Aorta (tissue), 5 donors: ENCODE results near the gene TIMM22. TPM values are rescaled to one million over a fixed set of nuclear protein-coding genes. Genes with fewer than 3 reads are reported as not detected.
"Not testable (repeated sequence)": the region's sequence is repeated elsewhere in the genome, so short reads cannot be mapped to it uniquely, and the experiment has no call there.

Experiments
- ATAC-seq: fragments of 200-7000 bp; cut with Tn5 transposase; one replicate; pipeline ENCODE4 v1.9.1; 2022; ENCODE audit warnings: moderate library complexity; ENCODE audit not compliant: low FRiP score
- DNase-seq, 2 donors: peaks; one replicate each; pipeline ENCODE4 v3.0.0-alpha.2; 2020
- H3K27ac ChIP-seq, 2 donors: one replicate each; pipeline ENCODE4 v1.5.1; 2013; ENCODE audit warnings: low read length in 2 of 2, mild to moderate bottlenecking in 2 of 2, moderate library complexity in 2 of 2, control low read depth in 1 of 2, inconsistent platforms in 1 of 2, low read depth in 1 of 2
- H3K27me3 ChIP-seq, 2 donors: one replicate each; pipeline ENCODE4 v1.6.1; 2013; ENCODE audit warnings: control low read depth in 1 of 2, low read length in 1 of 2, mild to moderate bottlenecking in 1 of 2, moderate library complexity in 1 of 2; ENCODE audit not compliant: insufficient read depth in 2 of 2, control insufficient read depth in 1 of 2
- H3K36me3 ChIP-seq, 2 donors: one replicate each; pipeline ENCODE4 v1.6.1; 2013; ENCODE audit warnings: control low read depth in 1 of 2, low read length in 1 of 2, mild to moderate bottlenecking in 1 of 2; ENCODE audit not compliant: insufficient read depth in 2 of 2, control insufficient read depth in 1 of 2
- H3K4me1 ChIP-seq, 2 donors: one replicate each; pipeline ENCODE4 v1.6.1; 2013; ENCODE audit warnings: low read length in 2 of 2, control low read depth in 1 of 2, mild to moderate bottlenecking in 1 of 2, moderate library complexity in 1 of 2; ENCODE audit not compliant: insufficient read depth in 2 of 2, control insufficient read depth in 1 of 2
- H3K4me3 ChIP-seq, 2 donors: one replicate each; pipeline ENCODE4 v1.5.1; 2013; ENCODE audit warnings: low read length in 2 of 2, control low read depth in 1 of 2, mild to moderate bottlenecking in 1 of 2
- H3K9me3 ChIP-seq: one replicate; pipeline ENCODE4 v1.6.1; 2013; ENCODE audit warnings: mild to moderate bottlenecking, low read length; ENCODE audit not compliant: control insufficient read depth
- WGBS, 2 donors: extraction: QIAGEN DNeasy Blood & Tissue Kit; methylation state at CpG; one replicate each; pipeline ENCODE4 v1.1.7; 2013; 5-methylcytosine and 5-hydroxymethylcytosine counted together
- intact Hi-C, 2 donors: fragments of 100-400 bp; cut with DNase I; formaldehyde crosslinking; loops; one replicate each; pipeline versions ENCODE4 v1.14.2 to v1.15.0; 2022
- polyA plus RNA-seq, 2 donors: library from polyadenylated mRNA; stranded (reverse); fragments of 200-250 nt; gene quantifications; one replicate each; pipeline ENCODE4 v1.2.3, GENCODE V29; 2013
- total RNA-seq, 2 donors: library from RNA; stranded (reverse); fragmentation: NEBNext Ultra II Directional; extraction: Animal tissue kit (Norgen Biotek cat#: 25700); gene quantifications; one replicate each; pipeline ENCODE4 v1.2.1, GENCODE V29; 2021
- donor health status: healthy with polysubstance abuse.
- donor health status: Bipolar disorder and iron deficiency.
- donor health status: DM: no; HTN: no; CAD: no.
- donor health status: DM: no; HTN: no; CAD: no.
- donor health status: DM: yes; HTN: yes; CAD: no.

TIMM22 gene
- total and polyA plus RNA-seq, 4 donors: 7.7 to 9.1 (median 8.8) TPM

DNA sequence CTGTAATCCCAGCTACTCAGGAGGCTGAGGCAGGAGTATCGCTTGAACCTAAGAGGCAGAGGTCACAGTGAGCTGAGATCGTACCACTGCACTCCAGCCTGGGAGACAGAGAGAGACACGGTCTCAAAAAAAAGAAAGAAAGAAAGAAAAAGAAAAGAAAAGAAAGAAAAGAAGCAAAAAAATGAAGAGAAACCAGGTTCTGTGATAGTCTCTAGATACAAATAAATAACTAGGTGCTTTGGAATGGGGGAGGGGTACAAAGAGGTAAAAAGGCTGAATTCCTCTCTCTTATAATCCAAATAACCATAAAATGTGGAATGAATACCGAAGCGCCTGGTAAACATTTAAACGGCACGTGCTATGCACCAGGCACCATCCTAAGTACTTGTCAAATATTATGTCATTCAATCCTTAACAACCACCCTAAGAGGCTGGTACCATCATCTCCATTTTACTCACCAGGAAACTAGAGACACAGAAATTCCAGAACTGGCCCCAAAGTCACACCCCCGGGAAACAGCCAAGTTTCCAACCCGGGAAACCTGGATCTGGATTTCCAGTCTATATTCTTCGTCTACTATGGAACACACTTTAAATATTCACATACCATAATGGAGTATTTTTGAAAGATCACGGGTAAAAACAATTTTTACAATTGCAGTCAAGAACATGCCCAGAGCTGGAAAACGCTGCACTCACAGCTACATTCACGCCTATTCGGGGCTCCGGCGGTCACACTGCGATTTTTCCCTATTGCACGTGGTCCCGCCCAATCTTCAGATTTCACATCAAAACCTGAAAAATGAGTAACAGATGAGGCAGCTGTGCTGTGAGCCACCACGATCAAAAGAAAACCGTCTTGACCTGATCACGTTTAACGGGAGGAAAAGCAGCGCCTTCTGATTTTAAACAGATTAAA is 27.9 kb upstream of the TIMM22 start:
- intact Hi-C loops: no loop called here
- H3K9me3 ChIP-seq: no peaks in the 10 kb centered on the region
- WGBS, 2 donors: 75 to 85% methylated on average over 24 of the region's 24 CpGs

GRCh38 chr17:969811-970355 is 27.0 kb upstream of the TIMM22 start:
- no peak for DNase-seq
- no peaks in the 10 kb centered on the region for H3K27me3 ChIP-seq
- H3K9me3 ChIP-seq: no peaks in the 10 kb centered on the region
- H3K36me3 ChIP-seq: no peaks in the 10 kb centered on the region
- H3K4me3 ChIP-seq: no peak overlapping the region
- 7 to 14% methylated on average over 18 of the region's 18 CpGs for WGBS, 2 donors
- H3K4me1 ChIP-seq: no peaks in the 10 kb centered on the region
- intact Hi-C loops: loop anchor here (10.0 kb wide), 2 partner anchors 85 to 95 kb away; no protein-coding TSS in a partner anchor
- no peak overlapping the region for H3K27ac ChIP-seq
- peak; percentile 26 for ATAC-seq

More for the DNA sequence above, 27.9 kb upstream of the TIMM22 start:
- H3K4me1 ChIP-seq: no peaks in the 10 kb centered on the region
- H3K4me3 ChIP-seq: no peak overlapping the region
- DNase-seq (no peak), ATAC-seq (no peak)
- H3K36me3 ChIP-seq: no peaks in the 10 kb centered on the region
- H3K27me3 ChIP-seq: no peaks in the 10 kb centered on the region
- no peak overlapping the region for H3K27ac ChIP-seq

DNA sequence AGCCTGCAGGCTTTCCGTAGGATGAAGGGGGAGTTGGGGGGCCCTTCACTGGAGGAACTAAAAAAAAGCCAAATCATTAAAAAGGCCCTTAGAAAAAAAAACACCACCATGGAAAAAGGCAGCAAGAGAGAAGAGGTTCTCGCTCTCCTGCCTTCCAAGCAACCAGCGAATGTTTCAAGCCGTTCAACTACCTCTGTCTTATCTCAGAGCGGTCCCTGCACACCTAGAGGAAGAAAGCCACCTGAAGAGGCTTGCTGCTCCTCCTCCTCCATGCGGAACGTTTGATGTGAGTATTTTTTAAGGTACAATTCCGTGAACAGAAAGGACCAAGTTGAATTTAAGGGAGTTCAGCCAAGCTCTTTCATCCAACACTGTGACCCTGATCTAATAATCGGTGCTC is 26.6 kb upstream of the TIMM22 start:
- WGBS, 2 donors: 52 to 66% methylated on average over 9 of the region's 9 CpGs
- no peaks in the 10 kb centered on the region for H3K9me3 ChIP-seq
- no peak overlapping the region for H3K4me3 ChIP-seq
- DNase-seq: no peak
- ATAC-seq: no peak
- H3K36me3 ChIP-seq: no peaks in the 10 kb centered on the region
- no peak overlapping the region for H3K27ac ChIP-seq
- no peaks in the 10 kb centered on the region for H3K27me3 ChIP-seq
- H3K4me1 ChIP-seq: no peaks in the 10 kb centered on the region
- intact Hi-C loops: loop anchor here (10.0 kb wide), 2 partner anchors 86 to 96 kb away; no protein-coding TSS in a partner anchor

DNA sequence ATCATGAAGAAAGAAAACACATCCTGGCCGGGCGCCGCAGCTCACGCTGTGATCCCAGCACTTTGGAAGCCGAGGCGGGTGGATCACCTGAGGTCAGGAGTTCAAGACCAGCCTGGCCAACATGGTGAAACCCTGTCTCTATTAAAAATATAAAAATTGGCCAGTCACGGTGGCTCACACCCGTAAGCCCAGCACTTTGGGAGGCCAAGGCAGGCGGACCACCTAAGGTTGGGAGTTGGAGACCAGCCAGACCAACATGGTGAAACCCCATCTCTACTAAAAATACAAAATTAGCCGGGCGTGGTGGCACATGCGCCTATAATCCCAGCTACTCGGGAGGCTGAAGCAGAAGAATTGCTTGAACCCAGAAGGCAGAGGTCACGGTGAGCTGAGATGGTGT is 25.1 kb upstream of the TIMM22 start:
- WGBS, 2 donors: 93 to 94% methylated on average over 14 of the region's 14 CpGs
- not testable (repeated sequence) for ATAC-seq, H3K4me3 ChIP-seq, H3K27me3 ChIP-seq, H3K9me3 ChIP-seq, H3K36me3 ChIP-seq, H3K4me1 ChIP-seq, H3K27ac ChIP-seq
- DNase-seq: peak in 1 of 2 donors; percentile 43
- intact Hi-C loops: loop anchor here (10.0 kb wide), 2 partner anchors 87 to 97 kb away; no protein-coding TSS in a partner anchor

GRCh38 chr17:973053-973452 is 23.9 kb upstream of the TIMM22 start:
- 87% methylated on average over 12 of the region's 12 CpGs for WGBS, 2 donors
- H3K27ac ChIP-seq: no peak overlapping the region
- no peaks in the 10 kb centered on the region for H3K9me3 ChIP-seq
- DNase-seq: no peak
- H3K4me1 ChIP-seq: no peaks in the 10 kb centered on the region
- intact Hi-C loops: loop anchor here (10.0 kb wide), 2 partner anchors 88 to 98 kb away; no protein-coding TSS in a partner anchor
- no peak for ATAC-seq
- H3K36me3 ChIP-seq: no peaks in the 10 kb centered on the region
- H3K27me3 ChIP-seq: no peaks in the 10 kb centered on the region
- H3K4me3 ChIP-seq: no peak overlapping the region

GRCh38 chr17:974778-975177 is 22.2 kb upstream of the TIMM22 start:
- intact Hi-C loops: loop anchor here (10.0 kb wide), 2 partner anchors 90 to 100 kb away; no protein-coding TSS in a partner anchor
- DNase-seq, H3K27ac ChIP-seq, H3K27me3 ChIP-seq, H3K4me1 ChIP-seq, H3K4me3 ChIP-seq, H3K9me3 ChIP-seq, H3K36me3 ChIP-seq, ATAC-seq: not testable (repeated sequence)
- WGBS, 2 donors: 51 to 55% methylated on average over 2 of the region's 2 CpGs

- Histone ChIP-seq H3K4me1 (no peaks in the 10 kb centered on the region), H3K36me3 (no peaks in the 10 kb centered on the region), H3K9me3 (no peaks in the 10 kb centered on the region), H3K4me3 (no peak overlapping the region), H3K27me3 (no peaks in the 10 kb centered on the region), H3K27ac (no peak overlapping the region)
- 13 to 19% methylated on average over 5 of the region's 5 CpGs for WGBS, 2 donors
- no peak for ATAC-seq
- peak in 1 of 2 donors; percentile 52 for DNase-seq
- intact Hi-C loops: loop anchor here (10.0 kb wide), 2 partner anchors 91 to 101 kb away; no protein-coding TSS in a partner anchor
These were observed 21.5 kb upstream of the TIMM22 start for GRCh38 chr17:975371-975915.

DNA sequence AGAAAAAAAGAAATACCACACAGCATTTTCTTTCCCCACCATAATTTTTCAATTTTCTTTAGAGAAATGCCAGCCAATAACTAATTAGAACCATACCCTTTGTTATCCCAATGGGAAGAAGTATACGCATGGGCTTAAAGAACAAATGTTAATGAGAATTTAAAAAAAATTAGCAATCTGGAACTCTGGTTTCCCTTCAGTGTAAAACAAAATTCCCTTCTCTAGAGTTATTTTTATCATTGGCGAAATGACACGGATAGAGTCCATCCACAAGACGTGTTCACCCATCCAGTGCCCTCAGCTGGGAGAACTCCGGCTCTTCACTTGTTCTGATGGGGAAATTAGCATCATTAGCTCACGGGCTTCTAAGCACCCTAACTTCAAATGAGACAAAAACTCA is 20.6 kb upstream of the TIMM22 start:
- no peak overlapping the region for H3K27ac ChIP-seq
- no peaks in the 10 kb centered on the region for H3K9me3 ChIP-seq
- DNase-seq (no peak), ATAC-seq (no peak)
- H3K4me1 ChIP-seq: no peaks in the 10 kb centered on the region
- no peaks in the 10 kb centered on the region for H3K36me3 ChIP-seq
- 38 to 55% methylated on average over 6 of the region's 6 CpGs for WGBS, 2 donors
- intact Hi-C loops: loop anchor here (10.0 kb wide), 2 partner anchors 92 to 102 kb away; no protein-coding TSS in a partner anchor
- no peaks in the 10 kb centered on the region for H3K27me3 ChIP-seq
- no peak overlapping the region for H3K4me3 ChIP-seq
